ENCODE measurements around the gene PHF19. TPM values are rescaled to one million over a fixed set of nuclear protein-coding genes. Genes with fewer than 3 reads are reported as not detected.

PHF19 gene
- total RNA-seq, 1 donor from 2014 or later = 24.4 TPM

GRCh38 chr9:120901755-120902568 lies 25.0 kb upstream of the PHF19 start:
- Histone ChIP-seq H3K27ac (no peak overlapping the region), H3K4me1 (peaks cover 5% of the 10 kb centered on the region), H3K36me3 (peaks cover 4% of the 10 kb centered on the region), H3K9me3 (no peaks in the 10 kb centered on the region), H3K4me3 (no peak overlapping the region), H3K27me3 (ENCODE audit: low read depth) (no peaks in the 10 kb centered on the region)
- intact Hi-C loops (cut with DNase I) = no loop called here
- TF ChIP-seq CTCF (IDR thresholded peaks at IDR 0.05) = no peak
- DNase-seq (no peak), ATAC-seq (no peak)

- Histone ChIP-seq H3K36me3 (peaks cover 4% of the 10 kb centered on the region), H3K27ac (no peak overlapping the region), H3K27me3 (ENCODE audit: low read depth) (no peaks in the 10 kb centered on the region), H3K4me3 (no peak overlapping the region), H3K4me1 (peaks cover 7% of the 10 kb centered on the region), H3K9me3 (no peaks in the 10 kb centered on the region)
- no peak for DNase-seq
- no peak for TF ChIP-seq CTCF (IDR thresholded peaks at IDR 0.05)
- intact Hi-C loops (cut with DNase I) = no loop called here
- no peak for ATAC-seq
Observed at GRCh38 chr9:120900824-120901223, 23.8 kb upstream of the PHF19 start.

GRCh38 chr9:120899490-120900068 lies 22.6 kb upstream of the PHF19 start:
- no peak for DNase-seq
- H3K27ac ChIP-seq = no peak overlapping the region
- intact Hi-C loops (cut with DNase I) = no loop called here
- H3K4me1 ChIP-seq = peaks cover 13% of the 10 kb centered on the region
- H3K9me3 ChIP-seq = no peaks in the 10 kb centered on the region
- TF ChIP-seq CTCF (IDR thresholded peaks at IDR 0.05) = no peak
- H3K27me3 ChIP-seq (ENCODE audit: low read depth) = peaks cover 3% of the 10 kb centered on the region
- no peak overlapping the region for H3K4me3 ChIP-seq
- no peak for ATAC-seq
- H3K36me3 ChIP-seq = peaks cover under 1% of the 10 kb centered on the region

- H3K27ac ChIP-seq = no peak overlapping the region
- DNase-seq (no peak), ATAC-seq (no peak)
- peaks cover 3% of the 10 kb centered on the region for H3K27me3 ChIP-seq (ENCODE audit: low read depth)
- intact Hi-C loops (cut with DNase I) = no loop called here
- H3K4me3 ChIP-seq = no peak overlapping the region
- H3K4me1 ChIP-seq = peaks cover 14% of the 10 kb centered on the region
- no peaks in the 10 kb centered on the region for H3K9me3 ChIP-seq
- TF ChIP-seq CTCF (IDR thresholded peaks at IDR 0.05) = no peak
- H3K36me3 ChIP-seq = no peaks in the 10 kb centered on the region
Observed at GRCh38 chr9:120898396-120898795, 21.4 kb upstream of the PHF19 start.

- Histone ChIP-seq H3K4me3 (no peak overlapping the region), H3K36me3 (no peaks in the 10 kb centered on the region), H3K27ac (no peak overlapping the region), H3K27me3 (ENCODE audit: low read depth) (peaks cover 3% of the 10 kb centered on the region), H3K9me3 (no peaks in the 10 kb centered on the region), H3K4me1 (peaks cover 28% of the 10 kb centered on the region)
- TF ChIP-seq CTCF (IDR thresholded peaks at IDR 0.05) = no peak
- no peak for ATAC-seq
- no peak for DNase-seq
- intact Hi-C loops (cut with DNase I) = no loop called here
Observed at GRCh38 chr9:120895951-120896350, 19.0 kb upstream of the PHF19 start.
